Nephron progenitor cell (in vitro differentiated cells): ENCODE data around the gene ABCC5.

Experiments used
- DNase-seq: peaks from one replicate; pipeline ENCODE4 v3.0.0; 2021
- H3K27ac Mint-ChIP-seq: 2 replicates; pipeline ENCODE4 v1.8.0; 2021; ENCODE audit warnings: mild to moderate bottlenecking, moderate library complexity, mixed read lengths
- H3K27me3 Mint-ChIP-seq: 2 replicates; pipeline ENCODE4 v1.8.0; 2021; ENCODE audit warnings: mild to moderate bottlenecking, low read depth, mixed read lengths; ENCODE audit not compliant: poor library complexity
- H3K36me3 Mint-ChIP-seq: 2 replicates; pipeline ENCODE4 v1.8.0; 2021; ENCODE audit warnings: low read depth, mixed read lengths
- H3K4me1 Mint-ChIP-seq: 2 replicates; pipeline ENCODE4 v1.8.0; 2021; ENCODE audit warnings: mixed read lengths
- H3K4me3 Mint-ChIP-seq: 2 replicates; pipeline ENCODE4 v1.8.0; 2021; ENCODE audit warnings: mild to moderate bottlenecking, moderate library complexity, mixed read lengths
- H3K9me3 Mint-ChIP-seq: 2 replicates; pipeline ENCODE4 v1.8.0; 2021; ENCODE audit warnings: mild to moderate bottlenecking, moderate library complexity, mixed read lengths
- CTCF ChIP-seq: fragments of 200-600 bp; sonication (generic); IDR thresholded peaks from 2 replicates; pipeline ENCODE4 v1.5.0; 2021; ENCODE audit warnings: antibody characterized with exemption

Gene ABCC5

DNA sequence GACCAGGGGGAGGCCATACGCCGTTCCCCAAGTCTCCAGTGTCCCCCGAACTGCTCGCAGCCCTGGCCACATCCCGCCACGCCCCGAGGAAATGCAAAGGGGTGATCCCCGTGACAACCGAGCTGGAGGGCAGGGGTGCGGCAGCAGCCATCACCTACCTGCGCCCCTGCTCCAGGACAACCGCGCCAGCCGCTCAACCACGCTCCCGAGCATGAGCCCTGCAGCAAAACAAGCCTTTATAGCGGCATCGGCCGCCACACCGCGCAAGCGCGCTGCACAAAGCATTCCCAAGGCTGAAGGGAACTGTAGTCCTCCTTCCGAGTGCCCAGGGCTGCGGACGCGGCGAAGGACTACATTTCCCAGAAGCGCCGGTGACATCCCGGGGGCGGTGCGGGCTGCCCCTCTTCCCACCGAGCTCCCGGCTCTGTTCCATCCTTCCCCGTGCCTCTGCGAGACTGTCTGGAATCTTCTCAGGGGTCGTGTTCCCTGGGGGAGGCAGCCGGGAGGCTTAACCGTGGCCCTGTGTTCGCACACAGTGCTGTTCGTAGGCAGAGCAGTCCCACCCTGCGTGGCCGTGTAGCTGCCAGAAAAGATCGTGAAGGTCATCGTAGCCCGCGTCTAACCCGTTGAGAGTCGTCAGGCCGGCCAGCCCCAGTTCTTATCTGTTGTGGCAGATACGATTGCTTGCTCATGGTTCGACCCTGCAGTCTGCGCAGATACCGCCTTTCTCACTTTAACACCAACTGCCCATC, at the start of gene ABCC5:
Gene ABCC5 (minus strand): TSS at position 213 of the 752 bp plus-strand sequence. CDS start 3,492 bp downstream, outside the sequence.
- H3K9me3 Mint-ChIP-seq, result no peaks in the 10 kb centered on the region
- peak; percentile 36 for TF ChIP-seq CTCF

GRCh38 chr3:184066211-184066610, 48.5 kb upstream of the ABCC5 start:
- Mint-ChIP-seq H3K36me3 (peaks cover 7% of the 10 kb centered on the region), H3K4me3 (no peak overlapping the region), H3K27me3 (no peaks in the 10 kb centered on the region), H3K9me3 (peaks cover 9% of the 10 kb centered on the region), H3K4me1 (peaks cover 4% of the 10 kb centered on the region), H3K27ac (no peak overlapping the region)
- DNase-seq, result no peak
- TF ChIP-seq CTCF, result no peak

More for the DNA sequence above, at the start of gene ABCC5:
- Mint-ChIP-seq H3K4me3 (peak within 1 kb of the TSS; percentile 99), H3K4me1 (peaks cover 36% of the 10 kb centered on the region), H3K36me3 (peaks cover 14% of the 10 kb centered on the region), H3K27ac (peak within 1 kb of the TSS; percentile 96), H3K27me3 (peaks cover 11% of the 10 kb centered on the region)
- DNase-seq, result peak; percentile 92

DNA sequence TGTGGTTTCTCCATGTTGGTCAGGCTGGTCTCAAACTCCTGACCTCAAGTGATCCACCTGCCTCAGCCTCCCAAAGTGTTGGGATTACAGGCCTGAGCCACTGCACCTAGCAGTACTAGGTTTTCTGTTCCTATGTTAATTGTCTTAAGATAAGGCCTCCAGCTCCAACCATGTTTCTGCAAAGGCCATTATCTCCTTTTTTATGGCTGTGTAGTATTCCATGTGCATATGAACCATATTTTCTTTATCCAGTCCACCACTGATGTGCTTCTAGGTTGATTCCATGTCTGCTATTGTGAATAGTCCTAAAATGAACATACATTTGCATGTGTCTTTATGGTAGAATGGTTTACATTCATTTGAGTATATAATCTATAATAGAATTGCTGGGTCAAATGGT, 45.0 kb upstream of the ABCC5 start:
- no peak for TF ChIP-seq CTCF
- no peak overlapping the region for H3K4me3 Mint-ChIP-seq
- H3K9me3 Mint-ChIP-seq, result no peaks in the 10 kb centered on the region
- peaks cover 2% of the 10 kb centered on the region for H3K27me3 Mint-ChIP-seq
- peaks cover 27% of the 10 kb centered on the region for H3K4me1 Mint-ChIP-seq
- no peaks in the 10 kb centered on the region for H3K36me3 Mint-ChIP-seq
- no peak overlapping the region for H3K27ac Mint-ChIP-seq
- no peak for DNase-seq

DNA sequence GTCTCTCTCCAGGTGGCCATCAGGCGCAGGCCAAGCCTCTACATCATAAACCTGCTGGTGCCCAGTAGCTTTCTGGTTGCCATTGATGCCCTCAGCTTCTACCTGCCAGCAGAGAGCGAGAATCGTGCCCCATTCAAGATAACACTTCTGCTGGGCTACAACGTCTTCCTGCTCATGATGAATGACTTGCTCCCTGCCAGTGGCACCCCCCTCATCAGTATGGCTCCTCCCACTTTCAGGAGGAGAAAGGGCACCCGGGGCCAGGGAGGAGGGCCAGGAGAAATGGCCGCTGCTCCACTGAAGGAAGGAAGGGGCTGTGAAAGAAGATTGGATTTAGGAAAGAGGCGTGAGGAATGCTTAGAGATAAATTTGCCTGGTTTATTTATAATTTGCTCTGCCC, 41.7 kb upstream of the ABCC5 start:
- no peak for DNase-seq
- Mint-ChIP-seq H3K4me1 (peaks cover 30% of the 10 kb centered on the region), H3K9me3 (no peaks in the 10 kb centered on the region), H3K27ac (no peak overlapping the region), H3K36me3 (no peaks in the 10 kb centered on the region), H3K4me3 (no peak overlapping the region), H3K27me3 (peaks cover 16% of the 10 kb centered on the region)
- no peak for TF ChIP-seq CTCF

DNA sequence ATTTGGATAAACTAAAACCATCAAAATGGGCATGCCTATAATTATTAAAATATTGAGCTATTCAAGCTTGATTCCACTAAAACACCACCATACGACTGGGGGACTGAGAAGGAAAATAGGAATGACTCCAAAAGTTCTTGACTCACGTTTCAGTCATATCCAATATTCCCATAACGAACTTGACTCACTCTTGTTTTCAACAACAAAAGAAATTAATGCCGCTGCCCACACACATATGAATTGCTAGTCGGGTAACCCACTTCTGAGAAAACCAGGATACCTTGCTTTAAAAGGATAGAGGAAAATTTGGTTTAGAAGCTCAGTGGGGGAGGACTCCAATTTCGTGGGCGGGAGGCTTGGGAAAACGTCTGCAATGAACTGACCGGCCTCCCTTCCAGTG, 40.3 kb upstream of the ABCC5 start:
- H3K4me1 Mint-ChIP-seq, result peaks cover 30% of the 10 kb centered on the region
- H3K27me3 Mint-ChIP-seq, result peaks cover 20% of the 10 kb centered on the region
- H3K9me3 Mint-ChIP-seq, result no peaks in the 10 kb centered on the region
- H3K36me3 Mint-ChIP-seq, result no peaks in the 10 kb centered on the region
- no peak overlapping the region for H3K4me3 Mint-ChIP-seq
- no peak for TF ChIP-seq CTCF
- no peak for DNase-seq
- H3K27ac Mint-ChIP-seq, result no peak overlapping the region

- Mint-ChIP-seq H3K4me3 (no peak within 1 kb of the TSS), H3K9me3 (no peaks in the 10 kb centered on the region)
- no peak for TF ChIP-seq CTCF
Measured at GRCh38 chr3:184052767-184053166, 35.1 kb upstream of the ABCC5 start, which contains the start of gene HTR3C. Gene HTR3C (plus strand): TSS chr3:184053047. CDS start chr3:184053081, 34 bp downstream.

More at GRCh38 chr3:184052767-184053166, 35.1 kb upstream of the ABCC5 start, which contains the start of gene HTR3C:
- Mint-ChIP-seq H3K4me1 (peaks cover 4% of the 10 kb centered on the region), H3K36me3 (no peaks in the 10 kb centered on the region), H3K27ac (no peak within 1 kb of the TSS), H3K27me3 (peaks cover 25% of the 10 kb centered on the region)
- no peak for DNase-seq
